NCI-H2196 (cell line): ENCODE results near the gene DGKB.

Experiments used
- DNase-seq: peaks from one replicate; lab custom pipeline; 2025; ENCODE audit not compliant: unreplicated experiment; lab: John Stamatoyannopoulos, UW

Gene DGKB

DNA sequence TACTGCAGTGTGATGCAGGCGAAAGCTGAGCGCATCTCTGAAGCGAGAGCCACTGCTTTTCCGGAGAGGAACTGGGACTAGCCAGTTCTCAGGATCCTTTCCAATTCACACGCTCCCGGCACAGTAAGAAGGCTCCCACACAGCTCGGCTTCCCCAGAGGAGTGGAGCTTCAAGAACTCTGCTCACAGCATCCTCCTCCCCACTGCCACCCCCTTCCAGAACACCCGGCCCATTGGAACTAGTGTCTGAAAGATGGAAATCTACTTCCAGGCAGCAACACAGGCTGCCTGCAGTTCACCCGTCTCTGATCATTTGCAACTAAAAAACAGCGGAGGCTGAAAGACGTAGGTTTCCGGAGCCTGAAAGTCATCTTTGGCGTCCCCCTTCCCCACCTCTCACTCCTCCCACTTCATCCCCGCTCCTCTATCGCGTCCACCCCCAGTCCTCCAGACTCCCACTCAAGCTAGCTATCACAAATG lies at the start of gene DGKB:
TSS of gene DGKB (minus strand) at position 163 of the 479 bp plus-strand sequence.
- no peak for DNase-seq

DNA sequence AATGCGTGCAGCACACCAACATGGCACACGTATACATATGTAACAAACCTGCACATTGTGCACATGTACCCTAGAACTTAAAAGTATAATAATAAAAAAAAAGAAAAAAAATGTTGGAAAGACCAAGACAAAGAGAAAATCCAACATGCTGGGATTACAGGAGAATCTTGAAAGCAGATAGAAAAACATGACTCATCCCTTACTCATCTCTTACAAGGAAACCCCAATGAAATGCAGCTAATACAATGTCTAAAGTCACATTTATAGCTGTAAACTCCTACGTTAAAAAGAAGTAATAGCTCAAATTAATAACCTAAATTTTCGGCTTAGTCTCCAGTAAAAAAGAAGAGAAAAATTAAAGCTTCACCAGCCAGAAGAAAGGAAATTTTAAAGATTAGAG lies 47.5 kb upstream of the DGKB start:
- no peak for DNase-seq

DNA sequence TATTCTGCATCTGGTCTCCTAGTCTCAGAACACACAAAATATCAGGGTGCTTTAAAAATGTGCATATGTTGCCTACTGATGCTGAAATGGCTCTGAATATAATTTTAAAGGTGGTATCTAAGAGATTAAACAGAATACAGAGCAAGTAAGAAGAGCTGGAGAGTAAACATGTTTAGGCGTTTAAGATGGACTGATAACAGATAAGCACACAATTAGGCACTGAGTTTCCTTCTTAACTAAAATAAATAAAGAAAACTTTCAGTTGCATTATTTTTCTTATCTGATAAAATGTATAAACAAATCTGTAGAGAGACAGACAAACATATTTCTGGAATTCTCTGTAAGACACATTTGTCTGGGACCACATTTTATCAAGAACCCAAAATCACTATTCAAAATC lies 35.6 kb upstream of the DGKB start:
- no peak for DNase-seq

DNA sequence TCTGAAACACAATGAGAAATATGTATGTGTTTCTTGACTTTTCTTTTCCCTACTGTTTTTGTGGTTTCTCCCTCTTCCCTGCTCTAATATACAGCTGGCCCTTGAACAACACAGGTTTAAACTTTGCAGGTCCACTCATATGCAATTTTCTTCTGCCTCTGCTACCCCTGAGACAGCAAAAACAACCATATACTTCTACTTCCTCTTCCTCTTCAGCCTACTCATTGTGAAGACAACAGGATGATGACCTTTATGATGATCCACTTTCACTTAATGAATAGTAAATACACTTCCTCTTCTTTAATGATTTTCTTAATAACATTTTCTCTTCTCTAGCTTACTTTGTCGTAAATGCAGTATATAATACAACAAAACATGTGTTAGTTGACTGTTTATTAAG lies 35.0 kb upstream of the DGKB start:
- DNase-seq: no peak

DNA sequence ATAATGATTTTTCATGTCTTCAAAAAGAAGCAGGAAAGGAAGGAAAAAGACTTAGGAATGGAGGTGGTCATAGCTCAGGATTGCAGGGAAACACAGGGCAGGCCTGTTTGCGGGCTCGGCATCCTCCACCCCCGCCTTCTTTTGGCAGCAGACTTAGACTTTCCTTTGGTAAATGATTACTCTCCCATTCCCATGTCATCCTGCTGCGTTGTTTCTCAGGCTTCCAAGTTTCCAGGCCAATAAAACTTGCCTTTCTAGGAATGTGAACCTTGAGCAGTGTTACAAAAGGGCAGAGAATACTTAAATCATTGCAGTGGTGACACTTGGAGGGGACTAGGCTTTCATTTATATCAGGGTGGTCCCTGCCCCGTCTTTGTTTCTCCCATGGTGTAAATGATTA lies 34.0 kb upstream of the DGKB start:
- no peak for DNase-seq

DNA sequence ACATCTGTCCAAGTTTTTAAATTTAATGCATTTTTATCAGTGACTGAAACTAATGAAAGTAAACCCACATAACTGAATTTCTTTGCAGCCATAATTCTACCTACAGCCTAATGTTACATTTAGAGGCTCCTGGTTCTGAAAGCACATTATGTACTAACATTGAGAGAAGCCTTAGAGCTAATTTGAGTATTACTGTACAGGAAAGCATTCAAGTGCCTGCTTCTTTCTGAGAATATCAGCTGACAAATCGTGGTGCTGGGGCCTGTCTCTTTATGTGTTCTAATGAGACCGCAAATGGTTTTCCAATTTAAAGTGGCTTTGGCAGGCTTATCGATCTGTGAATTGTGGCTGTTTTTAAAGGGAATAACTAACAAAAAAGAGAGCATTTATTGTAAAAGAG lies 32.3 kb upstream of the DGKB start:
- DNase-seq: no peak

DNA sequence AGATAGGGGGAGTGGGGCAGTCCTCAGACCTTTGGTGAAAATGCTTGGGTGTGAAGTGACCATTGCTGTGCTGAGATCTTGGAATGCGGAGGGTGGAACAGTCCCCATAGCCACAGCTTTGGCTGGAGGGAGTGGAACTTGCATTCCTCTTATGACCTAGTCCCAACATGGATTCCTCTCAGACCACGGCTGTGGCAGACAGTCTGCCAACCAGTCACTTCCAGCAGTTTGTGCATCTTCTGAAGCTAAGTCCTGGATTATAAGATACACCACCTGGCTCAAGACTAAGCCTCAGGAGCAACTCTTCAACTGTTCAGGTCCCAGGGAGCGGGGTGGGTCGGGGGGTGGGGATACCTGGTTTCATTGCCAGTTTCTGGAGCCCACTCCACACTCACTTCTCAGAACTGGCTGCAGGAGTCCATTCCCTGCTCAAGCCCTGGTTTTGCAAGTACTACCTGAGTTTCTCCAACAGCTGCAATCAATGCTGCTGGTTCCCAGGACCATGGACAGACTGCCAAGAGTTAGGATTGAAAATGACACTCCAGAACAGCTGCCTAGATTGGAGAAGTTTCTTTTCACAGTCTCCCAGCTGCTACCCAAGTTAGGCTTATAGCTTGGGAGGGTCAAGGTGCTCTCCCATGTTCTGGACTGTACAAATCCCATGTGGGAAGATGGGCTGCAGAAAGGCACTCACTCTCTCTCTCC lies 29.1 kb upstream of the DGKB start:
- DNase-seq: no peak

DNA sequence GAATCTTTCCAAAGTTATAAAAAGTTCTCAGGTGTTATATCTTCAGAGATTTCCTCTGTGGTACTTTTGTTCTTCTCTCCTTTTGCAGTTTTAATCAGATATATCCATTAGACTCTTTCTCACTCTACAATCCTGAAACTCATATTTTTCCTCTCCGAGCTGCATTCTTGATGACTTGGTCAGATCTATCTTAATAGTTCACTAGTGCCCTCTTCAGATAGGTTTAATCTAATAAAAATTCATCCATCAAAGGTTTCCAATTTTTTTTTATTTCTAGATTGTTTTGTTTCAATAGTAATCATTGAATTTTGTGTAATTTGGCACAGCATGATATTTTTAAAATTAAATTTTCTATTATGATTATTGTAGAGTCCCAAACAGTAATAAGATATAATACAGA lies 21.8 kb upstream of the DGKB start:
- peak; percentile 3 for DNase-seq

DNA sequence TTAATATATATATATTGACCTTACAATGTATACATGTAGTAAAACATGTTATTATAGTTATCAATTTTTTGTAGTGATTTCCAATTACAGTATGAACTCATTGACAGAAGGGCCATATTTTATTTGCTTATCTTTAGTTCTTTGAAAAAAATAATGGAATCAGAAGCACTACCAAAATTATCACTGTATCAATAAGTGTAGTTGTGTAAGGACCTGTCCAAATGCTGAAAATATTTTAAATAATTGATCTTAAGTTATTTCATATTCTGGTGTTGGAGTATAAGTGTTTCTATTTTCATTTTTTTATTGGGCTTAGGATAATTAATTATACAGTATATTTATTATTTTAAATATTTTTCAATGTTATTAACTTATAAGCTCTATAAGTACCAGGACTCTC lies 8.5 kb upstream of the DGKB start:
- DNase-seq: no peak

DNA sequence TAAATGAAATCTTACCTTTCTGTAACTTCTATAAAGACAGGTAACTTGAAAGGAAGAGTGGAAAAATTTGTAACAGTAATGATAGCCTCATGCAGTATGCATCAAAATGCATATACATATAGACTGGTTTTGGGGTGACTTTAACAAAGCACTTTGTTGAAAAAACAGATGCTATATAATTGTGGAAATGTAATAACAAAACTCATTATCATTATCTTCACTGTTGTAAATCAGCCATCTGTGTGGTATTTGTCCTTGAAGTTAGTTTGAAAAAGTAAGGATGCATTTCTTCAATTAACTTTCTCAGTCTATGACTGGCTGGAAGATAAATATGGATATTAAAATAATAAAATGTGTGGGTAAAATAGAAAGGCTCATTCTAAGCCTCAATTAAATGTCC lies 6.1 kb upstream of the DGKB start:
- DNase-seq: no peak

DNA sequence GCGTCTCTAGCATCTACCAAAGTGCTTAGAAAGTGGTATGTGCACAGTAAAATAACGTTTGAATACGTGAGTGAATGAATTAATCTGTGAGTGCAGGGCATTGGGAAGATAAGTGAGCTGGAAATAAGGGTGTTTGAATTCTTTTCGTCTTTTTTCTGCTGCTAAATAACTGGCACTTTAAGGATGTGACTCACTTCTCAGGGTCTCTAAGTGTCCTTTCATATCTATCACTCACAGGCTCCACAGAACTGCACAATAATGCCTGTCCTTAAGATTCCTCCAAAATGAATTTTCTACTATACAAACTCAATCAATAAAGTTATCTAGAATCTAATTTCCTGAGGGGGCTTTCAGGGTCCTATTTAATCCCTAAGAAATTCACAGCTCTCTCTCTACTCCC lies 3.2 kb upstream of the DGKB start:
- DNase-seq: no peak

DNA sequence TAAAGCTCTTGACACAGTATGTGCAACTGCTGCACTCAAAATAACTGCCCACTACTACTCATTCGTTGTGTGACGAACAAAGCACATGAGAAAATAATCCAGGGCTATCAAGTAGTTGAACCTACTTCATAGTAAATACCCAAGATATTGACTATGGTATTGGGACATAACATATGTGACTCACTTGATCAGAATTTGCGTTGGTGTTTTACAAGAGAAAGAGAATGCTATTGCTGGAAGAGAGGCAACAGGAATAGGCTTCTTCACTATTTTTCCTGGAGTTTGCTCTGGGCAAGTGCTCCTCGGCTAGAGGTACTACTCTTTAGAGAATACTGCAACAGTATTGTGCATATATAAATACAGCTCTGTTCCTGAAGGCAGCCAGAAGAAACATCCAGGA lies 2.5 kb downstream of the DGKB start:
- no peak for DNase-seq

DNA sequence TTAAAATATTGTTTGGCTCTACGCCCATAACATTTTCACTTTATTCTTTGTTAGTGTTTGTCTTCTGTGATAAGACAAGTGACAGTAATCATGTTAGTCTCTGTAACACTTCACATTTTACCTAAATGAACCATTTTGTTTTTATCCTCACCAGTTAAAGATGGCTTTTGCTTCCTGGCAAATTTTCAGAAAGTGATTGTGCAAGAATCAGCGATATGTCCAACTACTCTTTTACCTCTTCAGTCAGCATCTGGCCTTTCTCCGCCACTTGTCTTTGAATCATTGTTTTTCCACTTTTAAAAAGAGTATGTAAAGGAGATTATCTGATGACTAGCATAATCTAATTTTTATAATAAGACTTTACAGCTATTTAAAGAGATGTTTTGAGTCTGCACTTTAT lies 3.5 kb downstream of the DGKB start:
- DNase-seq: peak; percentile 46

DNA sequence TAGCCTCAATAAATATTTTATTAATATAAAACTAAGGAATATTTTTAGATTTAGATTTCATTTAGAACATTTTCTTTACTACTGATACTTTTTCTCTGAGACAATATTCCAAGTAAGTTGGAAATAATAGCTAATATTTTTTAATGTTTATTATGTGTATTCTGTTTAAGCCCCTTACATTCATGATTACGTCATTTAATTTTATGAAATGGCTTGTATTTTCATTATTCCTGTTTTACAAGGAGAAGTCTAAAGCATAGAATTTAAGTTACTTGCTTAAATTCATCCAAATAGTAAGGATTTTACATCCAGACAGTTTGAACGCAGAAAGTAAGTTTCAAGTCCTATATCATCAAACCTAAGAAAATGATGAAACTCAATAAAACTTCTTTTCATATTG lies 6.1 kb downstream of the DGKB start:
- no peak for DNase-seq

DNA sequence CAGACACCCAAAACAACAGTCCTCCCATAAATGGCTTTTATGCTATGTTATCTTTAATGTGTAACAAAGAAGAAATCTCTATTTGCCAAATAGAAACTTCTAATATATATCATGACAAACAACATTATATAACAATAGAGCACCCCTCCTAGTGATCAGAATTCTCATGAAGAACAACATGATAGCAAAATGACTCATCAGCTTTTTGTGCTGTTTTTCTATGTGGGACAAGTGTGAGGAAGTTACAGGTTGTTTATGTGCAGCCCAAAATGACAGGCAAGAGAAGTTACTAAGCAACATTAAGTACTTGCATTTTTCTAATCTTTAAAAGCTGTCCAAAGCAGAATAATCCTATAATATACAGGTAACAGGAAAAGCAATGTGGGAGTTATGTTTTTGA lies 7.7 kb downstream of the DGKB start:
- no peak for DNase-seq

DNA sequence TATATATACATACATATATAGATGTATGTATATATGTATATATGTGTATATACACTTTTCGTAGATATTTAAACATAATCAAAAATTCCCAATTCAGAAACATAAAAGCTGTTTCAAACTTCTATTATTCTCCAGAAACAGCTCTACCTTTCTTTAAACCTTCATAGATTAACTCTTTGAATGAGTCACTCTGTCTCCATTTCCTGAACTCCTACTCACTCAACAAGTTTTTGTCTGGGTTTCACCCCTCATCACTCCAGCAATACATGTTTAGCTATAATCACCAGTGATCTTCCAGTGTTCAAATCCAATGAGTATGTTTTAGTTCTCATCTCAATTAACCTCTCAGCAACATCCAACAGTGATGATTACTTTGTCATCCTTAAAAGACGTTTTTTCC lies 9.6 kb downstream of the DGKB start:
- no peak for DNase-seq

DNA sequence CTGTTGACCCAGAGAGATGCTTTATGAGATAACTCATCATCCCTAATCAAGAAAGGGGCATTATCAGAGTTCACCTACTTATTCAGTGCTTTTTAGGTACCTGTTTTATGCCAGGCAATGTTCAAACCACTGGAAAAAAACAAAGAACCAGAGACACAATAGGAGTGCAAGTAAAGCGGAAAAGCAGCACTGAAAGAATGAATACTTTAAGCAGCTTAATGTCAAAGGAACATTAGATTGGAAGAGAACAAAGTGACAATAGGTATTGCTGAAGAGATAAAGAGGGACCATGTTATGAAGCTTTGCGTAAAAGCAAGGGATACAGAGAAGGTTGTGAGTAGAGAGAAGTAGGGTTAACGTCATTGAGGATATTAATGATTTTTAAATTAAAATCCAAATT lies 11.3 kb downstream of the DGKB start:
- DNase-seq: no peak

DNA sequence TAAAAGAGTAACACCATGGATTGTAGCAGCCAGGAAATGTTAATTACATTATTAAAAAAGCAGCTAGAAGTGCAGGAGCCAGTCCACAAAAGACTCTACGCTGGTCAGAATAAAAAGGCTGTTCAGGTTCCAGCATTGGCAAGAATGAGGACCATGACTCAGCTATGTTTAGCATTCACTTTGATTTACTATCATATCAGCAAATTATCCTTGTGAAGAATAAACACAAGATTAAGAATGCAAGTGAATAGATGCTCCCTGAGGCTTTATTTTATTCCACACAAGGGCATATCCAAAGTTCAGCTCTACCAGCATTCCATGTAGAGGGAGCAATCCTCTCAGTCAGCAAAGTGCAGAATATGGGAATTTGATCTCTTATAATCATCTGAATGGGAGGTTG lies 13.6 kb downstream of the DGKB start:
- no peak for DNase-seq

DNA sequence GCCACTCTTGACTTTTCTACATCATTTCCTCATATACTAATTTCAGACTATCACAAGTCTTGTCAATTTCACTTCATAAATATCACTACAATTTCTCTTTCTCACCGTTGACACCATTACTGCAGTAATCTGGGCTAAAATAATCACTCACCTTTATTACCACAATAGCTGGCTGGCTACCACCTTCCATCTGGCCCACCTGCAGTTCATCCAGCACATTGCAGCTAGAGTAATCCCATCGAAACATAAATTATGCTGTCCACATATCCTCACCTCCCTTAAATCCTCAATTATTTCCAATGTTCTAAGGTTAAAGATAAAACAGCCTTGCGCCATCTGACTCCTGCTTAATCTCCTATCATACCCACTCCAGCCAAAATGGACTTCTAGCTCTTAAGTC lies 16.0 kb downstream of the DGKB start:
- DNase-seq: no peak

DNA sequence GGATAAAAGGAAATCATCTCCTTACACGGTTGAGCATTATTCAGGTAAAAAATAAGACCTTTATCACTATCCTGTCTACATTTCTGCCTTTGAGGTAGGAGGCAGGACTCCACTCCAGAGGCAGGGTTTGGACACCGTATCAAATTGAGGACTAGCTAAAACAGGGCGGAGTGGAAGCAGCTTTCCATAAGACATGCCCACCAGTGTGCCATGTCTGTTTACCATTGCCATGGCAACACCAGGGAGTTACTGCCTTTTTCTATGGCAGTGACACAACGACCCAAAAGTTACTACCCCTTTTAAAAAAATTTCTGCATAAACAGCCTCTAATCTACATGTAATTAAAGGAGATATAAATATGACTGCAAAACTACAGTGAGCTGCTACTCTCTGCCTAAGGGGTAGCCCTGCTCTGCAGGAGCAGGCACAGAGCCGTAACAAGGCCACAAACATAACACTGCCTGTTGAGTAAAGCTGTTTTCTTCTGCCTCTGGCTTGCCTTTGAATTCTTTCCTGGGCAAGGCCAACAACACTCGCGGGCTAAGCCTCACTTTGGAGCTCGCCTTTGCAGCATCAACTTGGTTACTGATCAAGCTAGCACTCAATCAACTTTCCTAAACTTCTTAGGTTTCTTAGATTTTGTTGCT lies 26.5 kb downstream of the DGKB start:
- no peak for DNase-seq

DNA sequence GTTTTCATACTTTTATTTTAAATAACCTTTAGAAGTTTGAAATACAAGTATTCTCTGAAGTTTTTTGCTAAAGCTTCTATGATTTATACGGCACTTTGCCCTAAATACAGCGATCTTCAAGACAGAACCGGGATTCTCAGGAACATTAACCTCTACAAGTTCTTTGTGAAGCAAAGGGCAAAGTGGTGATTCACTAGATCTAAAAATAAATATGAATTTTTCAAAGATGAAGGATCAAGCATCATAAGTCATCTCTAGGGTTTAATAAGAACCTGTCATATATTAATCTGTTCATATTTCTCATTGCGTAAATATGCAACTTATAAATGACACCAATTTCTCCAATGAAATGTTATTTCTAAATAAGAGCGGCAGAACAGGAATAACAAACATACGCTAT lies 30.7 kb downstream of the DGKB start:
- DNase-seq: no peak

DNA sequence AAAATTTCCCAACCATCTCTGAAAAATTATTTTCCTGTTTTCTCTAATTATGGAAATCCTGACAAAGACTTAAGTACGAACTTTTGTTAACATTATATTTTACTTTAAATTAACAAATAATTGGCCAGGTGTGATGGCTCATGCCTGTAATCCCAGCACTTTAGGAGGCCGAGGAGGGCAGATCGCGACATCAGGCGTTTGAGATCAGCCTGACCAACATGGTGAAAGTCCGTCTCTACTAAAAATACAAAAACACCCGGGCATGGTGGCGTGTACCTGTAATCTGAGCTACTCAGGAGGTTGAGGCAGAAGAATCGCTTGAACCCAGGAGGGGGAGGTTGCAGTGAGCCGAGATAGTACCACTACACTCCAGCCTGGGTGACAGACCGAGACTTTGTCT lies 32.2 kb downstream of the DGKB start:
- DNase-seq: no peak

DNA sequence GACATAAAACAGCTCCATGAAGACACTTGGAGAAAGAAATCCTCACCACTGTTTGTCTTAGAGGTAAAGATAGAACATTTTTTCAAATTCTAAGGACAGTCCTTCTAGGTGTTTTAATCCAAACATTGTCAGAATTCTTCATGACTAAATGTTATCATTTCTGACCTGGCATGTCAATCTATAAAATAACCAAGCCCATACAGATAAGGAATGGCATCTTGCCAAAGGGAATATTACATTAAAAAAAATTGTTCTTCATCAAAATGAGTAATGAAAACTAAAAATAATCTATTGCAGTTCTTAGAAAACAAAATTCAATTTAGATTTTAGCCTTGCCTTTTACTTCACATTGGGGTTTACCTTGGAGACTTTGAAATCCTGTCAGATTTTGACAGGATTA lies 33.6 kb downstream of the DGKB start:
- no peak for DNase-seq
